ENCODE results near the gene B9D1.

The B9D1 gene

GRCh38 chr17:19375732-19376131, 13.2 kb upstream of the B9D1 start:
- DNase-seq = no peak

GRCh38 chr17:19374136-19374535, 11.6 kb upstream of the B9D1 start:
- DNase-seq = no peak

- no peak for DNase-seq
These were observed 10.5 kb upstream of the B9D1 start for GRCh38 chr17:19372866-19373504.

DNA sequence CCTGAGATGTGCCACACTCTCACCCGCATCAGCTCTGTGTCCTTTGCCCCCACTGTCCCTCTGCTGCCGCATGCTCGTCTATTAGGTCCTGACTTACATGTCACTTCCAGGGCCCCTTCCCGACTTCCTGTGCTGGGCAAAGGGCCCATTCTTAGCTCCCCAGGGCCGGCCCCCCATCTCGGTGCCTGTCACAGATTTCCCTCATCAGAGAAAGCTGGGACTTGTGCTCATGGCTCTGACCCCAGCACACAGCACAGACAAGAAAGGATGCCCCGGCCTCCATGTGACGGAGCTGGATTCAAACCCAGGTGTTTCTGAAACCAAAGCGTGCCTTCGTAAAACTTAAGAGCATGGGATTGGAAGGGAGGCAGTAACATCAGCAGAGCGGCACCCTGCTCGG, 9.9 kb upstream of the B9D1 start:
- DNase-seq = no peak

DNA sequence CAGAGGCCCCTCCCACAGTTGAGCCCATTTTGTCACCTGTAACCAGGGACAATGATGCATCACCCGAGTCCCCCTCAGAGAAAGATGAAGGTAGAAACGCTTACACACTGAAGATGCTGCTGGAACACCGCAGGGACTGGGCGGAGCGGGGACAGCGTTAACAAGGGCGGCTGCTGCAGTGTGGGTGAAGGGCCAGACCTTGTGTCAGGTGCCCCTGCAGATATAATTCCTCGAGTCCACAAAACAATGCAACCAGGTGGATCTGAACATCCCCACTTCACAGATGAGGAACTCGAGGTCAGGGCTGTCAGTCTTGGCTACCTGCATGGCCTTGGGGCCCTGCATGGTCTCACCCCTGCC, 9.5 kb upstream of the B9D1 start:
- no peak for DNase-seq

DNA sequence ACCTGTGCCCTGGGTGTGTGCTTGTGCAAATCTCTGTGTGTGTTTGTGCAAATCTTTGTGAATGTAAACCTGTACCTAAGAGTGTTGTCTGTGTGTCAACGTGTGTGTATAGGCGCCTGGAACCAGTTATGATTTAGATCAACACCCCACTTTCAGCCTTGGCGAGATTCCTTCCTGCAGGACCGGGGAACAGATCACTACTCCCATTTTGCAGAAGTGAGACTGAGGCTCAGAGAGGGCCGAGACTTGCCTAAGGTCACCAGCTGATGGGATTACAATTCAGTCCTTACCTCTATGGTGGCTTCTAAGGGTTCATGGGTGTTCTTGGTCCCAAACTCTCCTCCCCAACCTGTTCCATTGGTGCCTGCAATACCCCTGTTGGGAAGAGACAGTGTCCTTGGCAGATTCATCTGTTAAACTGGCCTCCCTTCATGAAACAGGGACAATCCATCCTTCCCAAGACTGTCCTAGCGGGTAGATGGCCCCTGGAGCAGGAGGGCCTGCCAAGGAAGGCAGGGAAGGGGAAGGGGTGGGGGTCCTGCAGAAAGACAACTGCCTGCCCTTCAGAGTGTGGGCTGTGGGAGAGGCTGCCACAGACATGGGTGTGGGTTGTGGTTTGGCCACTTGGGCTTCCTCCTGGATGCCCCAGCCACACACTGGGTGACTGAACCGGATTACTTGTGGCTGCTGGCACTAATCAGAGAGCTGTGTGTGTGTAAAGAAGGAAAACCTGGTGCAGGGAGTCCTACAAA, 8.9 kb upstream of the B9D1 start:
- no peak for DNase-seq

GRCh38 chr17:19370493-19370960, 8.0 kb upstream of the B9D1 start:
- no peak for DNase-seq

- no peak for DNase-seq
These were observed 7.4 kb upstream of the B9D1 start for GRCh38 chr17:19369846-19370492.

DNA sequence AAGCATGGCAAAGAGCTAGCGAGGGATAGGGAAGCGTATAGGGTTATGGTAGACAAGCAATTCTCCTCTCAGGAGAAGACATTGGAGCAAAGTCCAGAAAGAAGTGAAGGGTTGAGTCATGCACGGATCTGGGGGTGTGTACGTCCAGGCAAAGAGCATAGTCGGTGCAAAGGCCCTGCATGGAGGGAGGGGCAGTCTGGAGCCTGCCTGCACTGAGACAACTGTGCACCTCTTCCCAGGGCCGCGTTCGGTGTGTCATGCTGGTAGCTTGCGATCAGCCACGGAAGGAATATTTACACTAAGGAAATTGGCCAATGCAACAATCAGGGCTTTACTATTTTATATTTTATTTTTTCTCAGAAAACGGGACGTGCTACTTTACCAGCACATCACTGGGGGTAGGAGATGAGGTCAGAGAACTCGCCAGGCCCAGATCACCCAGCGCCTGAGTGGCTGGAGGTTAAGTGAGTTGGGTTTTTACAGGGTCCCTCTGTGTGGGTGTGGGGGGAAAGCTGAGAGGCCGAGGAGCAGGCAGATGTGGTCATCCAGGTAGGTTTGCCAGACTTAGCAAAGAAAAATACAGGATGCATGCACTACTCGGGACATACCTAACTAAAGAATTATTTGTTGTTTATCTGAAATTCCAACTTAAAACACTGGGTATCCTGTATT, 6.7 kb upstream of the B9D1 start:
- no peak for DNase-seq

GRCh38 chr17:19368229-19368628, 5.7 kb upstream of the B9D1 start:
- no peak for DNase-seq

- DNase-seq = no peak
These were observed 4.1 kb upstream of the B9D1 start for GRCh38 chr17:19366637-19366972.

GRCh38 chr17:19365833-19366636, 3.5 kb upstream of the B9D1 start:
- DNase-seq = no peak

GRCh38 chr17:19365499-19365817, 2.9 kb upstream of the B9D1 start:
- no peak for DNase-seq

GRCh38 chr17:19364699-19365498, 2.4 kb upstream of the B9D1 start:
- no peak for DNase-seq

GRCh38 chr17:19363460-19364035, 1.0 kb upstream of the B9D1 start:
- no peak for DNase-seq

DNA sequence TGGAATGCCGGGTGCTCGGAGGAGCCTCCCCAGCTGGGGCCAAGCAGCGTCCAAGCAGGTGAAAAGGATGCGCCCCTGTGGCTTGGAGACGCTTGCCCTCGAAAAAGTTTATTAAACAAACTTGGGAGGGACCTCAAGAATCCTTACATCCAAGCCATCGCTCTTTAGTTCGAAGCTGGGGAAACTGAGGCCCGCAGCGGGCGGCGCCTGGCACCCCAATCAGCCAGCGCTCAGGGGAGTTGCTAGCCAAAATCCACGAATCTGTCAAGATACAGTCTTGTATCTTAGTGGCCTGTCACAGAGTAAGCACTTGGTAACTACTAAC, 553 bp upstream of the B9D1 start:
- DNase-seq = no peak

- DNase-seq = no peak
These were observed 613 bp downstream of the B9D1 start for GRCh38 chr17:19361944-19362276.

GRCh38 chr17:19361326-19361725, 1.2 kb downstream of the B9D1 start:
- no peak for DNase-seq

GRCh38 chr17:19360772-19361171, 1.8 kb downstream of the B9D1 start:
- DNase-seq = no peak

DNA sequence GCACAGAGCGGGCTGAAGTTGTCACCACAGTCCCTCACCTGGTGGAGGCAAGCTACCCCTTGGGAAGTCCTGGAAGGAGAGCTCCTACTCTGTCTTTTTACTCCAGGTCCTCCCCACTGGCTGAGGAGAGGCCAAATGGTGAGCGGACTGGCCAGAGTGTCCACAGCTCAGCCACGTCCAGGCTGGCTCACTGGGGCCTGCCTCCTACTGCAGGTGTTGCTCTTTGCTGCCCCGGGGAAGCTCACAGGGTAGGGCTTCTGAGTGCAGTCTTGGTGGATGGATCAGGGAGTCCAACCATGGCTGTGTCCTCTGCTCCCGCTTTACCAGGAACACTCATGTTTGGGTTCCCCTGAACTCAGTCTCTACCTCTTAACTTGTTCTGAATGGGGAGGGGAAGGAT, 2.7 kb downstream of the B9D1 start:
- no peak for DNase-seq

DNA sequence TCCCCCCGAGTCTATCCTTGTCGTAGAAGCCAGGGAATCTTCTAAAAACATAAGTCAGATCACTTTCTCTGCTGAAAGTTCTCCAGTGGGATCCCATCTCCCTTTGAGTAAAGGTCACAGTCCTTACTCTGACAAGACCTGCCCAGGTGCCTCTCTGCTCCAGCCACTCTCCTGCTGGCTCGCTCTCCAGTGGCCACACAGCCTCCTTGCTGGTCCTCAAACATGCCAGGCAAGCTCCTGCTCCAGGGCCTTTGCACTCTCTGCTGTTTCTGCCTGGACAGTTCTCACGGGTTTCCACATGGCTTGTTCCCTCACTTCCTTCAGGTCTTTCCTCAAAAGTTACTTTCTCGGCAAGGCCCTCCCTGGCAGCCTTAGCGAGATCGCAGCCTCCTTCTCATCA, 3.4 kb downstream of the B9D1 start:
- no peak for DNase-seq

DNA sequence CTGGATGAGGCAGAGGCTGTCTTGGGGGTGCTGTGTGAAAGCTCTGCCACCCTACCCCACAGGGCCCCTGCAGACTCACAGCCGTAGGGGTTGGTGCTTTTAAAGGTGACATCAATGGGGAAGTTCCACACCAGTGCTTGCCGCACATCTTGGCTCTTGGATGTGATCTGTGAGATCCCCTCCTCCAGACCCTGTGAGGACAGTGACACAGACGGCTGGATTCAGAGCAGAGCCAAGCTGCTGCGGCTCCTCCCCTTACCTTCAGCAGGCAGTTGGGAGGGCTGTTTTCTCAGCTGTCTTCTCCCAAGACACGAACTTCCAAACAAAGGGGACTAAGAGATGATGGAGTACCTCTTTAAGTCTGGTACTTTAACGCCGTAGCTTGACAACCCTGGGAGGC, 4.8 kb downstream of the B9D1 start:
- DNase-seq = no peak
